HepG2 (cell line): ENCODE results near the gene PLCB1. TPM values are rescaled to one million over a fixed set of nuclear protein-coding genes. Genes with fewer than 3 reads are reported as not detected.
A peak's percentile ranks its signal among the peaks of the same experiment; 100 is the strongest.

ENCODE experiments used
- ATAC-seq: fragments of 200-7000 bp; cut with Tn5 transposase; 3 replicates; pipeline ENCODE4 v1.9.1; 2020; ENCODE audit warnings: mild to moderate bottlenecking, moderate library complexity
- BruUV-seq: library from RNA; stranded (reverse); fragments of 400-500 nt; replicated peaks from 2 replicates; lab custom pipeline; 2021; lab: Mats Ljungman, UMichigan
- CTCF ChIA-PET: fragments of 300-600 bp; formaldehyde crosslinking; extraction: SDS; loops from one replicate; lab custom pipeline; 2021; ENCODE audit warnings: low total read pairs, inconsistent platforms, low intra/inter-chr PET ratio; lab: Yijun Ruan, JAX
- POLR2A ChIA-PET: fragments of 350-600 bp; sonication (Branson Sonifier 250); formaldehyde crosslinking; loops from one replicate; lab custom pipeline; 2020; ENCODE audit warnings: antibody characterized with exemption, inconsistent platforms; lab: Yijun Ruan, JAX
- DNase-seq: peaks from one replicate; pipeline ENCODE4 v3.0.0-alpha.2; 2015; ENCODE audit warnings: low spot score
- FAIRE-seq: peaks from 3 replicates; lab custom pipeline; 2011; peaks lifted over from hg19 to GRCh38; lab: Jason Lieb, UNC
- H2AFZ ChIP-seq: one replicate; pipeline ENCODE4 v1.6.1; 2011; ENCODE audit warnings: low read length, inconsistent platforms
- H3K27ac ChIP-seq: fragments of 300-600 bp; 3 replicates; pipeline ENCODE4 v1.8.0; 2011; ENCODE audit warnings: mixed run types, mild to moderate bottlenecking, mixed read lengths, low read length, inconsistent platforms; ENCODE audit not compliant: insufficient read depth; ENCODE audit errors: extremely low read length
- H3K27me3 ChIP-seq, 2 experiments: fragments of 200-600 bp in 1 of 2; 2 replicates in 1 of 2; 3 replicates in 1 of 2; pipeline versions ENCODE4 v1.6.0 to v1.8.0; 2011; ENCODE audit warnings: low read length in 2 of 2, mild to moderate bottlenecking in 2 of 2, moderate library complexity in 2 of 2, inconsistent platforms in 1 of 2; ENCODE audit not compliant: insufficient read depth in 2 of 2, control insufficient read depth in 1 of 2
- H3K36me3 ChIP-seq, 2 experiments: fragments of 200-600 bp in 1 of 2; replicated peaks in 1 of 2; 2 replicates in 1 of 2; 3 replicates in 1 of 2; pipeline versions ENCODE4 v1.5.1 to v1.8.0; 2011; ENCODE audit warnings: low read length in 2 of 2, inconsistent platforms in 1 of 2; ENCODE audit not compliant: insufficient read depth in 2 of 2, control insufficient read depth in 1 of 2
- H3K4me1 ChIP-seq: 2 replicates; pipeline ENCODE4 v1.5.1; 2012; ENCODE audit warnings: low read length, inconsistent platforms; ENCODE audit not compliant: insufficient read depth
- H3K4me2 ChIP-seq: 2 replicates; pipeline ENCODE4 v1.6.0; 2011; ENCODE audit warnings: low read depth, low read length, inconsistent platforms
- H3K4me3 ChIP-seq, 3 experiments: fragments of 200-600 bp in 1 of 3; sonication (generic), shearing (Covaris generic) in 1 of 3; replicated peaks in 1 of 3; 2 replicates each; pipeline ENCODE4 v1.5.1; 2011 to 2016; ENCODE audit warnings: low read length in 3 of 3, inconsistent platforms in 2 of 3, low read depth in 2 of 3, mild to moderate bottlenecking in 2 of 3, control low read depth in 1 of 3, mixed read lengths in 1 of 3; ENCODE audit not compliant: insufficient read depth in 1 of 3
- H3K79me2 ChIP-seq: one replicate; pipeline ENCODE4 v1.6.1; 2011; ENCODE audit warnings: low read length, inconsistent platforms; ENCODE audit not compliant: insufficient read depth
- H3K9ac ChIP-seq: 2 replicates; pipeline ENCODE4 v1.6.0; 2011; ENCODE audit warnings: mild to moderate bottlenecking, low read depth, low read length, inconsistent platforms; ENCODE audit not compliant: insufficient read depth
- H3K9me3 ChIP-seq: 2 replicates; pipeline ENCODE4 v1.5.1; 2012; ENCODE audit warnings: mild to moderate bottlenecking, low read length
- H4K20me1 ChIP-seq: 2 replicates; pipeline ENCODE4 v1.6.0; 2011; ENCODE audit warnings: inconsistent platforms, mild to moderate bottlenecking, low read length, moderate library complexity; ENCODE audit not compliant: insufficient read depth
- BORCS8-MEF2B ChIP-seq: sonication (generic); formaldehyde crosslinking; IDR thresholded peaks from 2 replicates; pipeline ENCODE4 v1.8.0; 2022; ENCODE audit warnings: mild to moderate bottlenecking, missing genetic modification reagents
- EHMT2 ChIP-seq: fragments of 200-600 bp; sonication (generic); IDR thresholded peaks from 2 replicates; pipeline ENCODE4 v1.7.0; 2017; ENCODE audit warnings: antibody characterized with exemption, low read depth, low read length, borderline replicate concordance
- JARID2 ChIP-seq: sonication (generic); formaldehyde crosslinking; IDR thresholded peaks from 2 replicates; pipeline ENCODE4 v1.8.1; 2023; ENCODE audit warnings: missing genetic modification reagents, inconsistent platforms; ENCODE audit not compliant: insufficient replicate concordance
- KLF16 ChIP-seq, 2 experiments: sonication (generic) in 1 of 2; formaldehyde crosslinking in 1 of 2; IDR thresholded peaks; 2 replicates each; pipeline versions ENCODE4 v1.6.1 to v1.8.0; 2016 to 2023; ENCODE audit warnings: missing genetic modification reagents in 2 of 2, missing compliant biosample characterization in 1 of 2
- MEIS1 ChIP-seq: sonication (generic); formaldehyde crosslinking; IDR thresholded peaks from 2 replicates; pipeline ENCODE4 v1.9.0; 2021; ENCODE audit warnings: mild to moderate bottlenecking, missing genetic modification reagents, moderate library complexity, borderline replicate concordance
- POLR2AphosphoS5 ChIP-seq: IDR thresholded peaks from 2 replicates; pipeline ENCODE4 v1.6.1; 2012; ENCODE audit warnings: low read depth, low read length
- ZFP1 ChIP-seq: IDR thresholded peaks from 2 replicates; pipeline ENCODE4 v1.6.1; 2016
- ZNF431 ChIP-seq: sonication (generic); formaldehyde crosslinking; IDR thresholded peaks from 2 replicates; pipeline ENCODE4 v1.9.0; 2022; ENCODE audit warnings: missing genetic modification reagents, low read depth, mild to moderate bottlenecking, borderline replicate concordance
- ZNF619 ChIP-seq: sonication (generic); formaldehyde crosslinking; IDR thresholded peaks from 2 replicates; pipeline ENCODE4 v1.4.0; 2020; ENCODE audit warnings: mild to moderate bottlenecking, missing genetic modification reagents
- ZNF816 ChIP-seq: sonication (generic); formaldehyde crosslinking; IDR thresholded peaks from 2 replicates; pipeline ENCODE4 v1.8.0; 2022; ENCODE audit warnings: missing genetic modification reagents, mild to moderate bottlenecking, borderline replicate concordance
- WGBS: methylation state at CpG from one replicate; pipeline ENCODE4 v1.1.6; 2017; ENCODE audit warnings: low lambda C conversion rate; 5-methylcytosine and 5-hydroxymethylcytosine counted together
- in situ Hi-C: cut with HindIII; loops from 2 replicates; pipeline ENCODE4 v1.10.0; 2017; ENCODE audit warnings: low pct_unique_long_range_greater_than_20kb; ENCODE audit not compliant: extremely low pct_ligation_motif_present
- intact Hi-C: fragments of 100-400 bp; cut with micrococcal nuclease; formaldehyde crosslinking; loops from one replicate; pipeline ENCODE4 v1.10.0; 2022; ENCODE audit not compliant: unreplicated experiment
- polyA plus RNA-seq, 8 experiments: library from polyadenylated mRNA; depleted of rRNA in 3 of 8; stranded (reverse) in 7 of 8; unstranded in 1 of 8; fragments of >200 nt; fragmentation: Illumina TruSeq in 4 of 8; extraction: Trizol in 4 of 8; gene quantifications; 2 replicates each; pipeline versions ENCODE4 v1.2.1 to v1.2.3, GENCODE V29; 2011 to 2016; ENCODE audit warnings: low read depth in 4 of 8, missing spikeins in 1 of 8, mixed read lengths in 1 of 8; ENCODE audit not compliant: insufficient read depth in 1 of 8
- total RNA-seq, 5 experiments: library from RNA; depleted of rRNA; stranded (reverse); fragments of >200 nt; fragmentation: Illumina TruSeq; extraction: Trizol; gene quantifications; 2 replicates each; pipeline ENCODE4 v1.2.3, GENCODE V29; 2016; ENCODE audit warnings: low read depth in 1 of 5
- TF ChIP-seq, protein P1 (sequence below): sonication (generic); formaldehyde crosslinking; IDR thresholded peaks from 2 replicates; pipeline ENCODE4 v1.4.0; 2020; ENCODE audit warnings: missing genetic modification reagents, mild to moderate bottlenecking, borderline replicate concordance
- TF ChIP-seq, protein P2 (sequence below): IDR thresholded peaks from 2 replicates; pipeline ENCODE4 v1.6.1; 2018; ENCODE audit warnings: missing genetic modification reagents

Gene PLCB1
- total and polyA plus RNA-seq, 2 of the 13 experiments (the other 11 are each of a cell fraction or from before 2014, with no cell fraction given), result 42.4 to 55.9 TPM

DNA sequence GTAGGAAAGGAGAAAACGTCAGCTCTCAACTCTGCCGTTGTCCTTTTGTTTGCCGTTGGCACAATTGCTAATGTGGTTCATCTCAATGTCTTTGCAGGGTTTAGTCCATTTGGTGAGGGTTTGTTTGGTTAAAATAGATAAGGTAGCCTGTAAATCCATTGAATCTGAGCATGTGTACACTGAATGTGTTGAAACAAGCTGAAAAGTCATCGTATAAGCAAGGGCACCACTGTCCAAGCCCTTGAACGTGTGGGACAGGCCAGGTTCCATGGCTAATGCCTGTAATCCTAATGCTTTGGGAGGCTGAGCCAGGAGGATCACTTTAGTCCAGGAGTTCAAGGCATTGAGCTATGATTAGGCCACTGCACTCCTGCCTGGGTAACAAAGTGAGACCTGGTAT lies 712.1 kb downstream of the PLCB1 start (continued):
- TF ChIP-seq, protein P1, sequence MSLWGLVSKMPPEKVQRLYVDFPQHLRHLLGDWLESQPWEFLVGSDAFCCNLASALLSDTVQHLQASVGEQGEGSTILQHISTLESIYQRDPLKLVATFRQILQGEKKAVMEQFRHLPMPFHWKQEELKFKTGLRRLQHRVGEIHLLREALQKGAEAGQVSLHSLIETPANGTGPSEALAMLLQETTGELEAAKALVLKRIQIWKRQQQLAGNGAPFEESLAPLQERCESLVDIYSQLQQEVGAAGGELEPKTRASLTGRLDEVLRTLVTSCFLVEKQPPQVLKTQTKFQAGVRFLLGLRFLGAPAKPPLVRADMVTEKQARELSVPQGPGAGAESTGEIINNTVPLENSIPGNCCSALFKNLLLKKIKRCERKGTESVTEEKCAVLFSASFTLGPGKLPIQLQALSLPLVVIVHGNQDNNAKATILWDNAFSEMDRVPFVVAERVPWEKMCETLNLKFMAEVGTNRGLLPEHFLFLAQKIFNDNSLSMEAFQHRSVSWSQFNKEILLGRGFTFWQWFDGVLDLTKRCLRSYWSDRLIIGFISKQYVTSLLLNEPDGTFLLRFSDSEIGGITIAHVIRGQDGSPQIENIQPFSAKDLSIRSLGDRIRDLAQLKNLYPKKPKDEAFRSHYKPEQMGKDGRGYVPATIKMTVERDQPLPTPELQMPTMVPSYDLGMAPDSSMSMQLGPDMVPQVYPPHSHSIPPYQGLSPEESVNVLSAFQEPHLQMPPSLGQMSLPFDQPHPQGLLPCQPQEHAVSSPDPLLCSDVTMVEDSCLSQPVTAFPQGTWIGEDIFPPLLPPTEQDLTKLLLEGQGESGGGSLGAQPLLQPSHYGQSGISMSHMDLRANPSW, result no peak
- TF ChIP-seq KLF16 (CRISPR knock-in tag; IDR thresholded peaks at IDR 0.05) (no peak), ZNF816 (CRISPR knock-in tag) (0 out of 2 replicates have a peak, but pooled peaks have one; percentile 29), MEIS1 (CRISPR knock-in tag) (no peak), ZNF619 (no peak), POLR2AphosphoS5 (no peak), ZFP1 (CRISPR knock-in tag) (no peak), JARID2 (CRISPR knock-in tag) (no peak), ZNF431 (CRISPR knock-in tag) (no peak)
- TF ChIP-seq, all 625 proteins: peak for 67

DNA sequence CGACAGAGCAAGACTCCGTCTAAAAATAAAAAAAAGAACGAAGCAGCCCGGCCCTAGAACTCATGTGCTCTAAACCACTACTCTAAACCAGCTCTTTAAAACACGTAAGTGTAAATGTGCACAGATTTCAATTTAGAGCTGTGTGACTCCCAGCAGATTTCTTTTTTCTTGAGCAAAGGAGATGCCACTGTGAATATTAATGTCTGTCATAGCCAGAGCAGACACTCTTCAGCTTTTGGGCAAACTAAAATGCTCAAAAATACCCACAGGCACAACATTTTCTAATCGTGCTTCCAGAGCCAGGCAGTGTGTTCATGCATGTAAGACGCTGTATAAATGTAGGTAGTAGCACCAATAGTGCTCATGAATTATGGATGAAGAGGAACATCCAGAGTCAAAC lies 717.9 kb downstream of the PLCB1 start:
- Histone ChIP-seq H3K27ac (no peak overlapping the region), H3K79me2 (no peaks in the 10 kb centered on the region)
- intact Hi-C loops, result loop anchor here (5.0 to 10.0 kb wide), 2 partner anchors 205 to 367 kb away; no protein-coding TSS in a partner anchor
- TF ChIP-seq, protein P2, sequence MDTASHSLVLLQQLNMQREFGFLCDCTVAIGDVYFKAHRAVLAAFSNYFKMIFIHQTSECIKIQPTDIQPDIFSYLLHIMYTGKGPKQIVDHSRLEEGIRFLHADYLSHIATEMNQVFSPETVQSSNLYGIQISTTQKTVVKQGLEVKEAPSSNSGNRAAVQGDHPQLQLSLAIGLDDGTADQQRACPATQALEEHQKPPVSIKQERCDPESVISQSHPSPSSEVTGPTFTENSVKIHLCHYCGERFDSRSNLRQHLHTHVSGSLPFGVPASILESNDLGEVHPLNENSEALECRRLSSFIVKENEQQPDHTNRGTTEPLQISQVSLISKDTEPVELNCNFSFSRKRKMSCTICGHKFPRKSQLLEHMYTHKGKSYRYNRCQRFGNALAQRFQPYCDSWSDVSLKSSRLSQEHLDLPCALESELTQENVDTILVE, result no peak
- TF ChIP-seq BORCS8-MEF2B (CRISPR knock-in tag) (no peak), EHMT2 (no peak)
- TF ChIP-seq, all 625 proteins: peak for 0
- in situ Hi-C loops, result loop anchor here (10.0 kb wide), 1 partner anchor 505 kb away; no protein-coding TSS in a partner anchor
- Histone ChIP-seq H3K4me3 (no peak overlapping the region), H3K4me2 (no peak overlapping the region), H4K20me1 (no peaks in the 10 kb centered on the region), H3K9me3 (no peaks in the 10 kb centered on the region), H2AFZ (no peak overlapping the region), H3K9ac (no peak overlapping the region), H3K27me3 (no peaks in the 10 kb centered on the region), H3K36me3 (no peaks in the 10 kb centered on the region; a peak in 1 of 5 replicates), H3K4me1 (peaks cover 11% of the 10 kb centered on the region)
- ChIA-PET CTCF (no interaction called here), POLR2A (no interaction called here)
- 91% methylated on average over 7 of the region's 7 CpGs for WGBS
- no peak for FAIRE-seq
- no peak for ATAC-seq
- BruUV-seq, result no TSS peak
- no peak for DNase-seq
